Fibroblast of lung (primary cell): Measurements from ENCODE around the gene PPP2R1B. TPM values are rescaled to one million over a fixed set of nuclear protein-coding genes. Genes with fewer than 3 reads are reported as not detected.

Experiments
- DNase-seq, 2 donors: peaks; one replicate each; pipeline versions ENCODE4 v3.0.0 to v3.0.0-alpha.2; 2010; ENCODE audit warnings: low read depth in 2 of 2
- H2AFZ ChIP-seq: 2 replicates; pipeline ENCODE4 v1.5.1; 2012; ENCODE audit warnings: low read length, control low read depth, inconsistent platforms
- H3K27ac ChIP-seq: 2 replicates; pipeline ENCODE4 v1.5.1; 2011; ENCODE audit warnings: low read length, control low read depth; ENCODE audit not compliant: insufficient read depth
- H3K27me3 ChIP-seq: 2 replicates; pipeline ENCODE4 v1.5.1; 2011; ENCODE audit warnings: mild to moderate bottlenecking, low read length; ENCODE audit not compliant: control insufficient read depth, insufficient read depth
- H3K36me3 ChIP-seq: 2 replicates; pipeline ENCODE4 v1.5.1; 2011; ENCODE audit warnings: low read length; ENCODE audit not compliant: control insufficient read depth, insufficient read depth
- H3K4me1 ChIP-seq: 2 replicates; pipeline ENCODE4 v1.5.1; 2011; ENCODE audit warnings: low read length; ENCODE audit not compliant: control insufficient read depth, insufficient read depth; ENCODE audit errors: extremely low read depth
- H3K4me2 ChIP-seq: 2 replicates; pipeline ENCODE4 v1.5.1; 2011; ENCODE audit warnings: low read length, control low read depth; ENCODE audit not compliant: insufficient read depth; ENCODE audit errors: extremely low read depth
- H3K4me3 ChIP-seq, 4 experiments: fragments of 200-600 bp in 1 of 4; sonication (generic) in 1 of 4; replicated peaks in 1 of 4; 2 replicates each; pipeline ENCODE4 v1.5.1; 2011 to 2016; ENCODE audit warnings: low read length in 4 of 4, low read depth in 3 of 4, mild to moderate bottlenecking in 3 of 4, control low read depth in 2 of 4, inconsistent platforms in 1 of 4, mixed read lengths in 1 of 4; ENCODE audit not compliant: insufficient read depth in 1 of 4; ENCODE audit errors: control extremely low read depth in 1 of 4
- H3K79me2 ChIP-seq: 2 replicates; pipeline ENCODE4 v1.5.1; 2012; ENCODE audit warnings: mild to moderate bottlenecking, low read length, inconsistent platforms; ENCODE audit not compliant: control insufficient read depth, insufficient read depth
- H3K9ac ChIP-seq: 2 replicates; pipeline ENCODE4 v1.5.1; 2011; ENCODE audit warnings: mild to moderate bottlenecking, low read length, control low read depth; ENCODE audit not compliant: insufficient read depth
- H3K9me3 ChIP-seq: 2 replicates; pipeline ENCODE4 v1.5.1; 2012; ENCODE audit warnings: low read depth, low read length; ENCODE audit not compliant: control insufficient read depth, insufficient read depth
- H4K20me1 ChIP-seq: 2 replicates; pipeline ENCODE4 v1.5.1; 2011; ENCODE audit warnings: low read length; ENCODE audit not compliant: control insufficient read depth, insufficient read depth; ENCODE audit errors: extremely low read depth
- CTCF ChIP-seq, 2 donors: IDR thresholded peaks in 1 of 2; conservative IDR thresholded peaks in 1 of 2; 1 replicate in 1 of 2; 2 replicates in 1 of 2; pipeline ENCODE4 v1.5.1; 2011 to 2012; ENCODE audit warnings: low read length in 2 of 2, control low read depth in 1 of 2, inconsistent platforms in 1 of 2, low read depth in 1 of 2, mild to moderate bottlenecking in 1 of 2
- EZH2 ChIP-seq: IDR thresholded peaks from 2 replicates; pipeline ENCODE4 v1.5.1; 2012; ENCODE audit warnings: low read length, control low read depth, mild to moderate bottlenecking; ENCODE audit errors: missing control alignments
- polyA plus RNA-seq, 2 donors: library from polyadenylated mRNA; depleted of rRNA in 1 of 2; stranded (reverse) in 1 of 2; unstranded in 1 of 2; fragments of >200 nt; gene quantifications; 2 replicates each; pipeline ENCODE4 v1.2.1, GENCODE V29; 2011 to 2012; ENCODE audit warnings: missing spikeins in 1 of 2
- total RNA-seq: library from RNA; depleted of rRNA; stranded (reverse); fragments of >200 nt; gene quantifications from 2 replicates; pipeline ENCODE4 v1.2.1, GENCODE V29; 2014

The PPP2R1B gene
- total and polyA plus RNA-seq, 2 donors (not counting 1 experiment from before 2014, with no cell fraction given), result 40.3 to 43.1 TPM

GRCh38 chr11:111693224-111693937 lies 72.8 kb downstream of the PPP2R1B start:
- H3K27ac ChIP-seq, result no peak overlapping the region
- TF ChIP-seq CTCF (conservative IDR thresholded peaks at IDR 0.05 in 1 of 2, IDR thresholded peaks at IDR 0.05 in 1 of 2; ENCODE audit: low read depth in 1 of 2, low read length in 2 of 2), result no peak
- no peak for TF ChIP-seq EZH2
- no peak overlapping the region for H3K4me3 ChIP-seq
- H3K4me1 ChIP-seq, result peaks cover 22% of the 10 kb centered on the region
- no peak overlapping the region for H3K9ac ChIP-seq
- no peaks in the 10 kb centered on the region for H3K79me2 ChIP-seq
- no peaks in the 10 kb centered on the region for H3K36me3 ChIP-seq
- H4K20me1 ChIP-seq, result no peaks in the 10 kb centered on the region
- H3K27me3 ChIP-seq, result no peaks in the 10 kb centered on the region
- H2AFZ ChIP-seq, result no peak overlapping the region
- no peak overlapping the region for H3K4me2 ChIP-seq
- DNase-seq, result no peak
- H3K9me3 ChIP-seq, result no peaks in the 10 kb centered on the region

GRCh38 chr11:111691741-111692140 lies 74.4 kb downstream of the PPP2R1B start:
- H3K4me1 ChIP-seq, result peaks cover 21% of the 10 kb centered on the region
- no peaks in the 10 kb centered on the region for H3K27me3 ChIP-seq
- no peak for DNase-seq
- H3K27ac ChIP-seq, result no peak overlapping the region
- no peaks in the 10 kb centered on the region for H3K36me3 ChIP-seq
- no peaks in the 10 kb centered on the region for H3K79me2 ChIP-seq
- H3K4me3 ChIP-seq, result no peak overlapping the region
- H2AFZ ChIP-seq, result no peak overlapping the region
- TF ChIP-seq CTCF (conservative IDR thresholded peaks at IDR 0.05 in 1 of 2, IDR thresholded peaks at IDR 0.05 in 1 of 2; ENCODE audit: low read depth in 1 of 2, low read length in 2 of 2) (no peak), EZH2 (no peak)
- H3K9me3 ChIP-seq, result no peaks in the 10 kb centered on the region
- H3K9ac ChIP-seq, result no peak overlapping the region
- no peaks in the 10 kb centered on the region for H4K20me1 ChIP-seq
- no peak overlapping the region for H3K4me2 ChIP-seq

GRCh38 chr11:111691176-111691575 lies 75.0 kb downstream of the PPP2R1B start:
- Histone ChIP-seq H3K4me3 (no peak overlapping the region), H3K4me2 (no peak overlapping the region), H3K27ac (no peak overlapping the region)

More at GRCh38 chr11:111691176-111691575, 75.0 kb downstream of the PPP2R1B start:
- Histone ChIP-seq H3K79me2 (no peaks in the 10 kb centered on the region), H3K9me3 (no peaks in the 10 kb centered on the region), H3K27me3 (no peaks in the 10 kb centered on the region), H4K20me1 (no peaks in the 10 kb centered on the region), H3K9ac (no peak overlapping the region), H3K36me3 (no peaks in the 10 kb centered on the region), H3K4me1 (peaks cover 17% of the 10 kb centered on the region), H2AFZ (no peak overlapping the region)
- DNase-seq, result no peak
- no peak for TF ChIP-seq EZH2
- no peak for TF ChIP-seq CTCF (conservative IDR thresholded peaks at IDR 0.05 in 1 of 2, IDR thresholded peaks at IDR 0.05 in 1 of 2; ENCODE audit: low read depth in 1 of 2, low read length in 2 of 2)
